Tibial artery (tissue), 4 donors: Measurements from ENCODE around the gene NOLC1.

Experiments
- DNase-seq, 2 donors: peaks; one replicate each; pipeline ENCODE4 v3.0.0-alpha.2; 2019
- H3K27ac ChIP-seq, 2 donors: fragments of 200-600 bp; sonication (generic) in 1 of 2; 1 replicate in 1 of 2; 2 replicates in 1 of 2; pipeline ENCODE4 v1.5.1; 2018 to 2019; ENCODE audit warnings: mild to moderate bottlenecking in 1 of 2
- H3K27me3 ChIP-seq, 2 donors: fragments of 200-600 bp; sonication (generic) in 1 of 2; one replicate each; pipeline versions ENCODE4 v1.5.1 to v1.6.0; 2016 to 2019
- H3K36me3 ChIP-seq, 3 donors: fragments of 200-600 bp; sonication (generic) in 2 of 3; one replicate each; pipeline ENCODE4 v1.5.1; 2016 to 2019; ENCODE audit warnings: mild to moderate bottlenecking in 2 of 3
- H3K4me1 ChIP-seq, 4 donors: fragments of 200-600 bp; sonication (generic) in 2 of 4; 1 replicate in 3 of 4; 2 replicates in 1 of 4; pipeline ENCODE4 v1.5.1; 2016 to 2019
- H3K4me3 ChIP-seq, 2 donors: fragments of 200-600 bp; sonication (generic) in 1 of 2; 1 replicate in 1 of 2; 2 replicates in 1 of 2; pipeline ENCODE4 v1.5.1; 2018 to 2019; ENCODE audit warnings: mild to moderate bottlenecking in 2 of 2
- H3K9me3 ChIP-seq, 3 donors: fragments of 200-600 bp; sonication (generic) in 1 of 3; one replicate each; pipeline ENCODE4 v1.5.1; 2016 to 2019
- intact Hi-C: fragments of 100-400 bp; cut with DNase I; formaldehyde crosslinking; loops from one replicate; pipeline ENCODE4 v1.15.0; 2023; ENCODE audit warnings: low total_unique reads
- TF ChIP-seq, protein P1 (sequence below), 2 experiments: fragments of 200-600 bp in 1 of 2; fragments of 450-650 bp in 1 of 2; IDR thresholded peaks; one replicate each; pipeline ENCODE4 v1.5.1; 2017 to 2019; ENCODE audit warnings: antibody characterized with exemption in 2 of 2, mild to moderate bottlenecking in 1 of 2, moderate library complexity in 1 of 2

NOLC1 gene

DNA sequence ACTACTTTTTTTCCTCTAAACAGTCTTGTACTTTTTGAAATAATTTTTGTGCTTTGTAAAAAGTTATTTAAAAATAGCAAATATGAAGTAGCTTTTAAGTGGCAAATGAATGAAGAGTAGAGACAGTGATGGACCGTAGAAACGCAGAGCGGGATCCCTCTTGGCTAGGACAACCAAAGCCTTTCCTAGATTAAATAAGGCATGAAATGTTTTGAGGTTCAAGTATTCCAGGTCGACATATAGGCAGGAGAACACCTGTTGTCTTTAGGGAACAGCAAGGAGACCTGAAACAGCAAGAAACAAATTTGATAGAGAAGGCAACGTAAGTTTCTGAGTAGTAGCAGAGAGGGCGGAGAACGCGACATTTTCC, 20.0 kb upstream of the NOLC1 start:
- no peak for DNase-seq
- Histone ChIP-seq H3K27ac (peak overlapping the region; percentile 90 to 94), H3K4me1 (peaks cover 0 to 33% (median 22%) of the 10 kb centered on the region in 4 donors), H3K9me3 (no peaks in the 10 kb centered on the region), H3K27me3 (no peaks in the 10 kb centered on the region), H3K4me3 (peak overlapping the region; percentile 80 to 99), H3K36me3 (no peaks in the 10 kb centered on the region)
- intact Hi-C loops = loop anchor here (1.0 kb wide), 1 partner anchor 20 kb away; the partner anchor contains the start of gene NOLC1
- TF ChIP-seq, protein P1, sequence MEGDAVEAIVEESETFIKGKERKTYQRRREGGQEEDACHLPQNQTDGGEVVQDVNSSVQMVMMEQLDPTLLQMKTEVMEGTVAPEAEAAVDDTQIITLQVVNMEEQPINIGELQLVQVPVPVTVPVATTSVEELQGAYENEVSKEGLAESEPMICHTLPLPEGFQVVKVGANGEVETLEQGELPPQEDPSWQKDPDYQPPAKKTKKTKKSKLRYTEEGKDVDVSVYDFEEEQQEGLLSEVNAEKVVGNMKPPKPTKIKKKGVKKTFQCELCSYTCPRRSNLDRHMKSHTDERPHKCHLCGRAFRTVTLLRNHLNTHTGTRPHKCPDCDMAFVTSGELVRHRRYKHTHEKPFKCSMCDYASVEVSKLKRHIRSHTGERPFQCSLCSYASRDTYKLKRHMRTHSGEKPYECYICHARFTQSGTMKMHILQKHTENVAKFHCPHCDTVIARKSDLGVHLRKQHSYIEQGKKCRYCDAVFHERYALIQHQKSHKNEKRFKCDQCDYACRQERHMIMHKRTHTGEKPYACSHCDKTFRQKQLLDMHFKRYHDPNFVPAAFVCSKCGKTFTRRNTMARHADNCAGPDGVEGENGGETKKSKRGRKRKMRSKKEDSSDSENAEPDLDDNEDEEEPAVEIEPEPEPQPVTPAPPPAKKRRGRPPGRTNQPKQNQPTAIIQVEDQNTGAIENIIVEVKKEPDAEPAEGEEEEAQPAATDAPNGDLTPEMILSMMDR (IDR thresholded peaks at IDR 0.05) = no peak

DNA sequence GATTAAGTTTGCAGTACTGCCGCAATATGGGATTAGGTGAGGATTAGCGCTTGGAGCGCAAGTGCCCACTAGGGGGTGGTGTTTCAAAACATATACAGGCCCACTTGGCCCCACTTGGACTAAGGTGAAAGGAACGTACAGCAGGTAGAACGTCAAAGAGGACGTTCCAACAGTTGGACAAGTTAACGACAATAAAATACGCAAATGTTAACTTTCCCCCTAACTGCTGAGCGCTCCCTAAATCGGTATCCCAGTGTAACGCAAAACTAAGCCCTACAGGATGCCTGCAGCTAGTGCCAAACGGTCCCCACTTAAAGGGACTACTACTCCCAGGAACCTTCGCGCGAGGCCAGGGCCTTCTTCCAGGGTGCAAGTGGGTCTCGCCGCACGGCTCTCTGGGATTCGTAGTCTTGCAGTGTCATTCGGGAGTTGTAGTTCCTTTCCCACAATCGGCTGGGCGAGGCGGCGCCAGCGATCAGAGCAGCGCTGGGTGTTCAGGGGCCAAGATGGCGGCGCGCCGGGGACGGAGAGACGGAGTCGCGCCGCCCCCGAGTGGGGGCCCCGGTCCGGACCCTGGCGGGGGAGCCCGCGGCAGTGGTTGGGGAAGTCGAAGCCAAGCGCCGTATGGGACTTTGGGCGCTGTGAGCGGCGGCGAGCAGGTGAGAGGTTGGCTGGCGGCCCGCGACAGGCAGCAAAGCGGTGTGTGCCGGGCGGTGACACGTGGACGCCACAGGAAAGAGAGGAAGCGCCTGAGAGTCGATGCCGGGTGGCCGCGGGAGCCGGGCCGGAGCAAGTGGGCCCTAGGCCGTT, 19.4 kb upstream of the NOLC1 start, which contains the start of gene PPRC1:
Gene PPRC1 (plus strand): TSS at position 478 of the 810 bp plus-strand sequence. CDS start 29 bp downstream, at position 507.
- peak within 1 kb of the TSS; percentile 90 to 94 for H3K27ac ChIP-seq
- H3K9me3 ChIP-seq = no peaks in the 10 kb centered on the region
- H3K4me3 ChIP-seq = peak within 1 kb of the TSS; percentile 80 to 99
- peaks cover 0 to 33% (median 22%) of the 10 kb centered on the region in 4 donors for H3K4me1 ChIP-seq
- peak; percentile 99 to 100 for DNase-seq
- H3K27me3 ChIP-seq = no peaks in the 10 kb centered on the region
- peaks cover 2 to 3% (median 2%) of the 10 kb centered on the region in 3 donors for H3K36me3 ChIP-seq
- intact Hi-C loops = loop anchor here (1.0 kb wide), 1 partner anchor 20 kb away; the partner anchor contains the start of gene NOLC1
- TF ChIP-seq, protein P1 (IDR thresholded peaks at IDR 0.05) = peak; percentile 89 to 94

DNA sequence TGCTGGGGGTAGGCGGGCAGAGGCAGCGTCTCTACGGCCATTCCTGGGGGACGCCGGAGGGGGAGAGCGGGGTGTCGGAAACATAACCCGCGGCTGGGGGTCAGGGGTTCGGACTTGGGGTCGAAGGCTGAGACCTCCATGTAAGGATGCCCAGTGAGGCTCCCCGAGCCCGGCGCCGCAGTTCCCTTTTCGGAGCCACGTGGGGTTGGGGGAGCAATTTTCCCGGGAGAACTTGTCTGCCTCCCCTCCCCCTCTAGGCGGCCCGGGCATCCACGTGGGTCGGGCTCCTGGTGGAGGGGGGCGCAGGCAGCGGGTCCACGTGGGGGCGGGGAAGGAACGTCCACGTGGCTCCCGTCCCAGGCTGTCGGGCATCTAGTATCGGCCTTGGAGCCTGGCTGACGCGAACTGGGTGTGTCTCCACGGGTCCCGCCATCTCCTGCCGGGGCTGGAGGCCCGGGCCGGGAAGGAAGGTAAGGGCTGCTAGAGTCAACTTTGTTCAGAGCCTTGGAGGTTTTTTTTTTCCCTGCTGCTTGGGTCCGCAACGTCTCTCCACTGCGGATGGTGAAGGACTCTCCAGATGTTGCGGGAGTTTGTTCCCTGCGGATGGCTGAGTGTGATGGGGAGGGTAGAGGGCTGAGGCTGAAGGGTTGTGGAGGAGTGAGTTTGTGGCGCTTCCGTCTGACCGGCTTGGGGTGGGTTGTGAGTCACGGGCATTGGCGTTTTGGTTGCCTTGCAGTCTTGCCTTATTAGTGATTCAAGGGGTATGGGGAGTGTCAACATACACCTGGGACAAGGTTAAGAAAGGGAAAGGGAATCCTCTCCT, 18.6 kb upstream of the NOLC1 start:
- peak overlapping the region; percentile 80 to 99 for H3K4me3 ChIP-seq
- peak; percentile 55 to 87 for DNase-seq
- peaks cover 0 to 33% (median 22%) of the 10 kb centered on the region in 4 donors for H3K4me1 ChIP-seq
- TF ChIP-seq, protein P1 (IDR thresholded peaks at IDR 0.05) = no peak
- H3K9me3 ChIP-seq = no peaks in the 10 kb centered on the region
- intact Hi-C loops = no loop called here
- peak overlapping the region; percentile 90 to 94 for H3K27ac ChIP-seq
- no peaks in the 10 kb centered on the region for H3K27me3 ChIP-seq
- peaks cover 10 to 11% (median 11%) of the 10 kb centered on the region in 3 donors for H3K36me3 ChIP-seq

DNA sequence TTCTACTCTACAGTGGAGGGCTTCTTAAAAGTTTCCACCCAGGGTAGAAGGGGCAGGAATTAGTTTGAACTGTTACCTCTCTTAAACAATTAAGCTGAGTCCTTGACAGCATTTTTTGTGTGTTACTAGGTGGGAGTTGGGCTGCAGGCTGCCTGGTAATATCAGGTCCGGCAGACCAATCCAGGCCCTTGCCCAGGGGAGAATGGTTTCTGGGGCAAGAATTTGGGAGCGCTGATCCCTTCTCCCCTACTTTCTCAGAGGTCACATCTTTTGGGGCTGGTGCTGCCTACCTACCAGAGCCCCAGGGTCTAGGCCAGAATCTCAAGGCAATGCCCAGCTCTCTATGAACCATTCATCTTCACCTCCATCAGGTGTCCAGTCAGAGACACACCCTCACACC, 17.8 kb upstream of the NOLC1 start:
- Histone ChIP-seq H3K4me3 (peak overlapping the region; percentile 80 to 99), H3K4me1 (peaks cover 0 to 33% (median 22%) of the 10 kb centered on the region in 4 donors), H3K27me3 (no peaks in the 10 kb centered on the region), H3K9me3 (no peaks in the 10 kb centered on the region), H3K27ac (peak overlapping the region; percentile 90 to 94), H3K36me3 (peaks cover 19 to 20% (median 19%) of the 10 kb centered on the region in 3 donors)
- intact Hi-C loops = no loop called here
- TF ChIP-seq, protein P1 (IDR thresholded peaks at IDR 0.05) = no peak
- no peak for DNase-seq

DNA sequence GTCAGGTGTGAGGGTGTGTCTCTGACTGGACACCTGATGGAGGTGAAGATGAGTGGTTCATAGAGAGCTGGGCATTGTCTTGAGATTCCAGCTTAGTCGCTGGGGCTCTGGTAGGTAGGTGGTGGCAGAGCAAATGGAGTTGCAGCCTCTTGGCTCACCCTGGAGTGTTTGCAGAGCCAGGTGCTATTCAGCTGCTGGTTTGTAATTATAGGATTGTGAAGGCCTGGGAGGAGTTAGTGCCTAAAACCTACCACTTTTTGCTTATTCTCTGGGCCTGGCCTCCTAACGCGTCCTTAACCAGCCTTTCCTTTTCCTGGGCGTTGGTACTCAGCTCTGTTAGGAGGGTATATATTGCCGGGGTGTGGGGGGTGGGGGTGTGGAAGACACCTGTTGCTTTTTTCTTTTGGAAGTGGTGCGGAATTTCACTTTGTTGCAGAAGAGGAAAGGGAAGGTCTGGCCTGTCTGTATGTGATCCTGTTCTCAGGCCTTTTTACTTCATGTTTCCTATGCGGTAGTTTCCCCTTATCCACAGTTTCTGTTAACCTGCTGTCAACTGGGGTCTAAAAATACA, 16.1 kb upstream of the NOLC1 start:
- TF ChIP-seq, protein P1 (IDR thresholded peaks at IDR 0.05) = no peak
- no peak overlapping the region for H3K4me3 ChIP-seq
- no peak overlapping the region for H3K27ac ChIP-seq
- no peaks in the 10 kb centered on the region for H3K27me3 ChIP-seq
- H3K9me3 ChIP-seq = no peaks in the 10 kb centered on the region
- DNase-seq = no peak
- peaks cover 0 to 33% (median 22%) of the 10 kb centered on the region in 4 donors for H3K4me1 ChIP-seq
- intact Hi-C loops = no loop called here
- peaks cover 35 to 36% (median 35%) of the 10 kb centered on the region in 3 donors for H3K36me3 ChIP-seq
